ENCODE measurements around the gene LRRC49.

GRCh38 chr15:70917955-70918354 lies 25.3 kb downstream of the LRRC49 start:
- TF ChIP-seq CTCF (conservative IDR thresholded peaks at IDR 0.05; ENCODE audit: low read depth, low read length) (no peak), EZH2 (IDR thresholded peaks at IDR 0.05; ENCODE audit: borderline replicate concordance, low read depth, low read length, poor library complexity, severe bottlenecking) (no peak)
